NCI-H69 (cell line): Measurements from ENCODE around the gene CXCL17.

ENCODE experiments used
- DNase-seq: peaks from one replicate; lab custom pipeline; 2025; lab: John Stamatoyannopoulos, UW

CXCL17 gene

GRCh38 chr19:42423462-42424344 lies 19.0 kb downstream of the CXCL17 start:
- DNase-seq = peak; percentile 97

- DNase-seq = peak; percentile 82
Observed at GRCh38 chr19:42422901-42423461, 19.8 kb downstream of the CXCL17 start.

GRCh38 chr19:42422092-42422900 lies 20.4 kb downstream of the CXCL17 start:
- peak; percentile 45 for DNase-seq

GRCh38 chr19:42421591-42422031 lies 21.1 kb downstream of the CXCL17 start:
- no peak for DNase-seq

GRCh38 chr19:42421101-42421500 lies 21.6 kb downstream of the CXCL17 start:
- DNase-seq = no peak

- peak; percentile 46 for DNase-seq
Observed at GRCh38 chr19:42420055-42420544, 22.6 kb downstream of the CXCL17 start.

- DNase-seq = peak; percentile 22
Observed at GRCh38 chr19:42419309-42419708, 23.4 kb downstream of the CXCL17 start.

GRCh38 chr19:42412661-42413076 lies 30.1 kb downstream of the CXCL17 start:
- DNase-seq = peak; percentile 39

- peak; percentile 60 for DNase-seq
Observed at GRCh38 chr19:42412227-42412626, 30.5 kb downstream of the CXCL17 start.

- DNase-seq = no peak
Observed at GRCh38 chr19:42411581-42412178, 31.1 kb downstream of the CXCL17 start.

- no peak for DNase-seq
Observed at GRCh38 chr19:42410371-42410770, 32.4 kb downstream of the CXCL17 start.

GRCh38 chr19:42409477-42409876 lies 33.3 kb downstream of the CXCL17 start:
- DNase-seq = no peak

GRCh38 chr19:42407816-42408175 lies 35.0 kb downstream of the CXCL17 start:
- no peak for DNase-seq

- DNase-seq = no peak
Observed at GRCh38 chr19:42407085-42407815, 35.5 kb downstream of the CXCL17 start.

- no peak for DNase-seq
Observed at GRCh38 chr19:42406111-42406510, 36.6 kb downstream of the CXCL17 start.

- peak; percentile 59 for DNase-seq
Observed at GRCh38 chr19:42403586-42403985, 39.2 kb downstream of the CXCL17 start.

GRCh38 chr19:42402376-42403116 lies 40.2 kb downstream of the CXCL17 start:
- peak; percentile 52 for DNase-seq

- peak; percentile 87 for DNase-seq
Observed at GRCh38 chr19:42401365-42402303, 41.1 kb downstream of the CXCL17 start.

GRCh38 chr19:42400404-42400803 lies 42.3 kb downstream of the CXCL17 start:
- DNase-seq = peak; percentile 27
